Calu3 (cell line): ENCODE results near the gene CCNC. TPM values are rescaled to one million over a fixed set of nuclear protein-coding genes. Genes with fewer than 3 reads are reported as not detected.
A peak's percentile ranks its signal among the peaks of the same experiment; 100 is the strongest.
"Not testable (repeated sequence)": the region's sequence is repeated elsewhere in the genome, so short reads cannot be mapped to it uniquely, and the experiment has no call there.

Experiments
- BruUV-seq: library from RNA; stranded (reverse); fragments of 400-500 nt; replicated peaks from 2 replicates; lab custom pipeline; 2021; lab: Mats Ljungman, UMichigan
- CTCF ChIA-PET: fragments of 300-600 bp; sonication (Branson Sonifier 250); formaldehyde crosslinking; loops from one replicate; lab custom pipeline; 2022; ENCODE audit warnings: antibody characterized with exemption; lab: Charles Lee
- DNase-seq: peaks from one replicate; pipeline ENCODE4 v3.0.0; 2022
- H3K27ac Mint-ChIP-seq: one replicate; pipeline ENCODE4 v1.8.0; 2022; ENCODE audit warnings: mixed read lengths; ENCODE audit not compliant: unreplicated experiment
- H3K27me3 Mint-ChIP-seq: one replicate; pipeline ENCODE4 v1.8.0; 2022; ENCODE audit warnings: mixed read lengths; ENCODE audit not compliant: unreplicated experiment
- H3K36me3 Mint-ChIP-seq: one replicate; pipeline ENCODE4 v1.8.0; 2022; ENCODE audit warnings: mild to moderate bottlenecking, moderate library complexity, mixed read lengths; ENCODE audit not compliant: insufficient read depth, unreplicated experiment
- H3K4me1 Mint-ChIP-seq: one replicate; pipeline ENCODE4 v1.8.0; 2022; ENCODE audit warnings: mild to moderate bottlenecking, low read depth, mixed read lengths; ENCODE audit not compliant: unreplicated experiment
- H3K4me3 Mint-ChIP-seq: one replicate; pipeline ENCODE4 v1.8.0; 2022; ENCODE audit warnings: mild to moderate bottlenecking, low read depth, moderate library complexity, mixed read lengths; ENCODE audit not compliant: unreplicated experiment
- H3K9me3 Mint-ChIP-seq: one replicate; pipeline ENCODE4 v1.8.0; 2022; ENCODE audit warnings: low read depth, mixed read lengths; ENCODE audit not compliant: unreplicated experiment
- intact Hi-C: fragments of 100-400 bp; cut with micrococcal nuclease; formaldehyde crosslinking; loops from one replicate; pipeline ENCODE4 v1.10.0; 2022; ENCODE audit not compliant: unreplicated experiment
- total RNA-seq: library from RNA; stranded (reverse); gene quantifications from 2 replicates; pipeline ENCODE4 v1.2.3, GENCODE V29; 2022
- TF ChIP-seq, protein P1 (sequence below): fragments of 200-600 bp; IDR thresholded peaks from one replicate; pipeline ENCODE4 v1.8.0; 2022; ENCODE audit warnings: antibody characterized with exemption; ENCODE audit not compliant: unreplicated experiment

The CCNC gene
- total RNA-seq, 1 experiment from 2014 or later, result 78.3 TPM

- H3K4me1 Mint-ChIP-seq, result no peaks in the 10 kb centered on the region
- no peak overlapping the region for H3K27ac Mint-ChIP-seq
- TF ChIP-seq, protein P1, sequence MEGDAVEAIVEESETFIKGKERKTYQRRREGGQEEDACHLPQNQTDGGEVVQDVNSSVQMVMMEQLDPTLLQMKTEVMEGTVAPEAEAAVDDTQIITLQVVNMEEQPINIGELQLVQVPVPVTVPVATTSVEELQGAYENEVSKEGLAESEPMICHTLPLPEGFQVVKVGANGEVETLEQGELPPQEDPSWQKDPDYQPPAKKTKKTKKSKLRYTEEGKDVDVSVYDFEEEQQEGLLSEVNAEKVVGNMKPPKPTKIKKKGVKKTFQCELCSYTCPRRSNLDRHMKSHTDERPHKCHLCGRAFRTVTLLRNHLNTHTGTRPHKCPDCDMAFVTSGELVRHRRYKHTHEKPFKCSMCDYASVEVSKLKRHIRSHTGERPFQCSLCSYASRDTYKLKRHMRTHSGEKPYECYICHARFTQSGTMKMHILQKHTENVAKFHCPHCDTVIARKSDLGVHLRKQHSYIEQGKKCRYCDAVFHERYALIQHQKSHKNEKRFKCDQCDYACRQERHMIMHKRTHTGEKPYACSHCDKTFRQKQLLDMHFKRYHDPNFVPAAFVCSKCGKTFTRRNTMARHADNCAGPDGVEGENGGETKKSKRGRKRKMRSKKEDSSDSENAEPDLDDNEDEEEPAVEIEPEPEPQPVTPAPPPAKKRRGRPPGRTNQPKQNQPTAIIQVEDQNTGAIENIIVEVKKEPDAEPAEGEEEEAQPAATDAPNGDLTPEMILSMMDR, result no peak
- H3K9me3 Mint-ChIP-seq, result no peaks in the 10 kb centered on the region
- CTCF ChIA-PET, result interaction anchor here (1.0 kb wide), 1 partner anchor 218 kb away, joined by 3 read pairs; no protein-coding TSS in a partner anchor
- H3K27me3 Mint-ChIP-seq, result peaks cover 100% of the 10 kb centered on the region
- intact Hi-C loops, result no loop called here
- peak overlapping the region; percentile 67 for H3K4me3 Mint-ChIP-seq
- no peaks in the 10 kb centered on the region for H3K36me3 Mint-ChIP-seq
- DNase-seq, result no peak
- no TSS peak for BruUV-seq
These were observed 36.0 kb upstream of the CCNC start for GRCh38 chr6:99604166-99605073.

DNA sequence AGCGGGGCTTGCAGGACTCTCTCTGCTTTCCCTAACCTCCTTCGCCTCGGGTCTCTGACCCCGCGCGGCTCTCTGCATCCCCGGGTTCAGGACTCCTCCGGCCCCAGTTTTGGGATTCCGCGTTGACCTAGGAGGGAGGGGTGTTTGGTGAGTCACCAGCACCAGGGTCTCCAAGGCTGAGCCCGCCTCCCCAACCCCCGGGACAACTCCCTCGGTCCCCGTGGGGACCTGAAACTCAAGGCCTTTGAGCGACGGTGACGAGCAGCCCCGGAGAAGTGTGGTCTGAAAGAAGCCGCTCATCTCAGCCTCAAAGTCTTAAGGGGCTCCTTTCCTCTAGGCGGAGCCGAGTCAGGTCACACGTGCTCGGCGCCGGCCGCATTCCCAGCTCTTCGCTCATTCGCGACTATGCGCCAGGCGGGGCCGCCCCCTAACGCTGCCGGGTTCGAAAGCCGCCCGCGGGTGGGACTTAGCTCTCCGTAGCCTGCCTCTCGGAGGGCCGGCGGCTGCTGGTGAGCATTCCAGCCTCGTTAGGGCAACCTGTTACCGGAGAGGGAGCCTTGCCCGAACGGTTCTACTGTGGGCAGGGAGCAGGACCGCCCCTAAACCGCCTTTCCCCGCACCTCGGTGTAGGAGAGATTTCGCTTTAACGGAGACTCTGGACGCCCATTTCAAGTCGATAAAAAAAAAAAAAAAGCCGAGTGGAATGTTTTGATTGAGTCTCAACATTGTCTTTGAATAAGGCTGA, 35.1 kb upstream of the CCNC start:
- H3K4me3 Mint-ChIP-seq, result peak overlapping the region; percentile 67
- TF ChIP-seq, protein P1, result no peak
- CTCF ChIA-PET, result interaction anchor here (1.0 kb wide), 1 partner anchor 219 kb away, joined by 3 read pairs; no protein-coding TSS in a partner anchor
- intact Hi-C loops, result no loop called here
- DNase-seq, result peak; percentile 38
- H3K9me3 Mint-ChIP-seq, result no peaks in the 10 kb centered on the region
- no peak overlapping the region for H3K27ac Mint-ChIP-seq
- peaks cover 100% of the 10 kb centered on the region for H3K27me3 Mint-ChIP-seq
- BruUV-seq, result no TSS peak
- no peaks in the 10 kb centered on the region for H3K4me1 Mint-ChIP-seq
- no peaks in the 10 kb centered on the region for H3K36me3 Mint-ChIP-seq

DNA sequence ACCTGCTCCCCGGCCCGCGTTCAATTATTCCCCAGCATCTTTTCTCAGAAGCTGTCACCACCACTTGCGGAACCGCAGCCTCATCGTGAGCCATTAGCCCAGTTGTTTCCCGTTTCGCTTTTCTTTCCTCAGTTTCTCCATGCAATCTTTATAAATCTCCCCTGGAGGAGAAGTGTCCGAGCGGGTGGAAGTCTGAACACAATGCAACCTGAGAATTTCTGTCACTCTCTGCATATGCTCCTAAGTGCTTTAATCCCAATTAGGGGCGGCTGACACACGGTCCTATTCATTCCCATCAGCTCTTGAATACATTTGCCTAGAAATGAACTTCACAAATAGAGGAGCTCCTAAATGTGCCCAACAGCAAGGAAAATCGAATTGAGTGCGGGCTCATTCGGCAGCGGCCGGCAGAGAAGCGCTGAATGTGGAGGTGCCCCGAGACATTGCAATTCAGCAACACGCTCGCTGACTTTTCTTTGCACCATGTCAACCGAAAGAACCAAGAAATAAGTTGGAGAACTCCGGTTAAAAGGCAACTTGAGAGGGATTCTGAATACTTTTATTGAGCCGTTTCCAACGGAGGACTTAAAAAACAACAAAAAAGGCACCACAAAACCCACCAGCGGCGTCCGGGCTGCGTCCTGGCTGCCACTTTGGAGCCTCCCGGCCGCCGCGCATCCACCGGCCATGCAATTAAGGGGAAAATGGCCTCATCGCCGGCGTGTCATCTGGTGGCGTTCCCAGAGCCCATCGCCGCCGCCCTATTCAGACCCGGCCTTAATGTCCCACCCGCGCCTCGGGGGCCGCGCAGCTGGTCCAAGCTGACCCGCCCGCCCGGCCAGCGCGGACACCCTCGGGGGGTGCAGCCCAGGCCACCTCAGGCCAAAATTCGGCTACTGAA, 34.3 kb upstream of the CCNC start:
- TF ChIP-seq, protein P1, result no peak
- no peaks in the 10 kb centered on the region for H3K4me1 Mint-ChIP-seq
- peaks cover 100% of the 10 kb centered on the region for H3K27me3 Mint-ChIP-seq
- BruUV-seq, result no TSS peak
- CTCF ChIA-PET, result interaction anchor here (1.0 to 1.1 kb wide), 2 partner anchors 10 to 220 kb away, joined by 3 read pairs; no protein-coding TSS in a partner anchor
- H3K4me3 Mint-ChIP-seq, result peak overlapping the region; percentile 67
- intact Hi-C loops, result no loop called here
- no peaks in the 10 kb centered on the region for H3K36me3 Mint-ChIP-seq
- H3K27ac Mint-ChIP-seq, result no peak overlapping the region
- DNase-seq, result no peak
- H3K9me3 Mint-ChIP-seq, result no peaks in the 10 kb centered on the region

DNA sequence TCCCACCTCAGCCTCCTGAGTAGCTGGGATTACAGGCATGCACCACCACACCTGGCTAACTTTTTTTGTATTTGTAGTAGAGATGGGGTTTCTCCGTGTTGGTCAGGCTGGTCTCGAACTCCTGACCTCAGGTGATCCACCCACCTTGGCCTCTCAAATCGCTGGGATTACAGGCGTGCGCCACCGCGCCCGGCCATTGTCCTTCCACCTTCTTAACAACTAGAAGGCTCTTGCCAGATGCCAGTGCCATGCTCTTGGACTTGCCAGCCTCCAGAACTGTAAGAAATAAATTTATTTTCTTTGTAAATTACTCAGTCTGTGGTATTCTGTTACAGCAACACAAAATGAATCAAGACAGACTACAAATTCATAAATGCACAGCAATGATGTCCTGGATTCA, 26.2 kb upstream of the CCNC start:
- H3K4me3 Mint-ChIP-seq, intact Hi-C loops, DNase-seq, H3K4me1 Mint-ChIP-seq, H3K27ac Mint-ChIP-seq, H3K9me3 Mint-ChIP-seq, CTCF ChIA-PET, H3K36me3 Mint-ChIP-seq, BruUV-seq: not testable (repeated sequence)
- H3K27me3 Mint-ChIP-seq, result peaks cover 89% of the 10 kb centered on the region
